ENCODE measurements around the gene RAB40C. TPM values are rescaled to one million over a fixed set of nuclear protein-coding genes. Genes with fewer than 3 reads are reported as not detected.
A peak's percentile ranks its signal among the peaks of the same experiment; 100 is the strongest.

The RAB40C gene
- total and polyA plus RNA-seq, 9 of the 15 experiments (the other 6 are each of a cell fraction or from before 2014, with no cell fraction given) = 0.17 to 23.4 (median 8.7) TPM

- TF ChIP-seq CBFB (CRISPR knock-in tag; IDR thresholded peaks at IDR 0.05) = 0 out of 2 replicates have a peak, but pooled peaks have one; percentile 58
- TF ChIP-seq POLR2G (IDR thresholded peaks at IDR 0.05; ENCODE audit: low read depth, low read length) = peak; percentile 61
- 0 out of 2 replicates have a peak, but pooled peaks have one; percentile 53 for TF ChIP-seq ZNF511 (CRISPR knock-in tag; IDR thresholded peaks at IDR 0.05)
These were observed 40.5 kb downstream of the RAB40C start (continued) for GRCh38 chr16:630249-630814.

- in situ Hi-C loops (cut with MboI) = no loop called here
- Histone ChIP-seq H3K27ac (ENCODE audit: extremely low read depth, low read depth, low read length) (peak within 1 kb of the TSS; percentile 64; the same call in 2 of the 3 replicates), H3K4me1 (replicated peaks in 1 of 2; ENCODE audit: control insufficient read depth in 2 of 2, insufficient read depth in 2 of 2, low read length in 2 of 2) (peaks cover 24 to 97% of the 10 kb centered on the region in 2 experiments), H3K27me3 (ENCODE audit: control insufficient read depth in 2 of 2, insufficient read depth in 2 of 2, low read length in 2 of 2) (no peaks in the 10 kb centered on the region), H3K9me3 (replicated peaks; ENCODE audit: control insufficient read depth, insufficient read depth, low read depth, low read length) (no peaks in the 10 kb centered on the region), H3K9ac (ENCODE audit: insufficient read depth in 1 of 2, low read depth in 2 of 2, low read length in 2 of 2) (peak within 1 kb of the TSS; percentile 35 to 84; a peak in 3 of 4 replicates), H3K9me1 (ENCODE audit: control insufficient read depth, insufficient read depth, low read length) (no peaks in the 10 kb centered on the region), H3K36me3 (ENCODE audit: control insufficient read depth, insufficient read depth, low read length) (peaks cover 44% of the 10 kb centered on the region; the same call in 2 of the 3 replicates), H4K20me1 (replicated peaks; ENCODE audit: control insufficient read depth, insufficient read depth, low read length) (no peaks in the 10 kb centered on the region), H3K4me3 (no peak within 1 kb of the TSS), H2AFZ (ENCODE audit: low read depth, low read length) (no peak within 1 kb of the TSS), H3K4me2 (ENCODE audit: insufficient read depth, low read length) (peak within 1 kb of the TSS; percentile 35), H3K79me2 (ENCODE audit: control insufficient read depth, insufficient read depth, low read length) (peaks cover 16% of the 10 kb centered on the region)
- POLR2A ChIA-PET = interaction anchor here (0.6 to 1.0 kb wide), 5 partner anchors 9 to 281 kb away, joined by 3 to 6 read pairs (median 3); no protein-coding TSS in a partner anchor
- 27% methylated on average over 15 of the region's 23 CpGs for WGBS (ENCODE audit: insufficient coverage, low coverage, missing lambda C conversion rate)
- intact Hi-C loops (cut with micrococcal nuclease) = no loop called here
- FAIRE-seq (no peak), DNase-seq (ENCODE audit: extremely low read depth in 1 of 4, low spot score in 3 of 4) (peak; percentile 44 to 63 (median 59)), ATAC-seq (peak; percentile 55)
- CTCF ChIA-PET (ENCODE audit: low intra/inter-chr PET ratio) = no interaction called here
- no TSS peak for BruUV-seq (replicated peaks)
- no peak for TF ChIP-seq MEIS2 (IDR thresholded peaks at IDR 0.05; ENCODE audit: partially characterized antibody)
- TF ChIP-seq POLR3A (IDR thresholded peaks at IDR 0.05; ENCODE audit: borderline replicate concordance, extremely low read depth, insufficient read depth, insufficient read length) = no peak
- TF ChIP-seq ZBTB7A (IDR thresholded peaks at IDR 0.05; ENCODE audit: borderline replicate concordance, control insufficient read depth, low read depth, low read length) = peak; percentile 71; the same call in 1 of the 2 replicates
- no peak for TF ChIP-seq MAX (CRISPR knock-in tag; IDR thresholded peaks at IDR 0.05)
- TF ChIP-seq SNAPC5 (CRISPR knock-in tag; IDR thresholded peaks at IDR 0.05) = no peak
- TF ChIP-seq POLR2A (conservative IDR thresholded peaks at IDR 0.05) = peak; percentile 35; the same call in 1 of the 2 replicates
- 0 out of 2 replicates have a peak, but pooled peaks have one; percentile 31 for TF ChIP-seq VEZF1 (CRISPR knock-in tag; IDR thresholded peaks at IDR 0.05)
- TF ChIP-seq ZBTB9 (CRISPR knock-in tag; IDR thresholded peaks at IDR 0.05) = no peak
- TF ChIP-seq GABPB2 (CRISPR knock-in tag; conservative IDR thresholded peaks at IDR 0.05) = no peak
- TF ChIP-seq MTA3 (IDR thresholded peaks at IDR 0.05; ENCODE audit: borderline replicate concordance) = 0 out of 2 replicates have a peak, but pooled peaks have one; percentile 39
- TF ChIP-seq ARHGAP35 (IDR thresholded peaks at IDR 0.05; ENCODE audit: partially characterized antibody) = no peak
- 0 out of 2 replicates have a peak, but pooled peaks have one; percentile 33 for TF ChIP-seq ZNF263 (CRISPR knock-in tag; IDR thresholded peaks at IDR 0.05; ENCODE audit: borderline replicate concordance)
- TF ChIP-seq HNRNPL (IDR thresholded peaks at IDR 0.05; ENCODE audit: low read depth, low read length) = peak; percentile 68; the same call in 1 of the 2 replicates
- peak; percentile 71 for TF ChIP-seq POLR2G (IDR thresholded peaks at IDR 0.05; ENCODE audit: low read depth, low read length)
These were observed 41.0 kb downstream of the RAB40C start, which contains the start of gene WFIKKN1 for GRCh38 chr16:630815-631405. Gene WFIKKN1, plus strand, starts transcription at chr16:630985. Its CDS starts 269 bp downstream, at chr16:631254.
